AML-193 (cell line): ENCODE data around the gene DAB2IP.

Experiments
- DNase-seq, 2 experiments: peaks; one replicate each; lab custom pipeline; 2025; lab: John Stamatoyannopoulos, UW

Gene DAB2IP

DNA sequence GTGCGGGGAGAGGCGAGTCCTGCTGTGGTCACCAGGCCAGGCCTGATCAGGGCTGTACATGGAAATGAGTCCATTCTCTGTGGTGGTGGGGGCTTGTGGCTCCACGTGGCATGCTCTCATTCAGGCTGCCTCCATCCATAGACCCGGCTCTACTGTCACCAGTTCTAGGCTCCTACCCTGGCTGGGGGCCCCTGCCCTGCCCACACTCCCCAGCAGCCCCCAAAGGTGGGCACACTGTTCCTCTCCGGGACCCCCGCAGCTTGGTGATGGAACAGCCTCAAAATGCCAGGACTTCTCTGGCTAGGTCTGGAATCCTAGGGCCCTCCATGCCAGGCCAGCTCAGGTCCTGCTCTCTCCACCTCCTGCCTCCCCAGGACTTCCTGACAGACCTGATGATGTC, 111.7 kb downstream of the DAB2IP start:
- DNase-seq: no peak

DNA sequence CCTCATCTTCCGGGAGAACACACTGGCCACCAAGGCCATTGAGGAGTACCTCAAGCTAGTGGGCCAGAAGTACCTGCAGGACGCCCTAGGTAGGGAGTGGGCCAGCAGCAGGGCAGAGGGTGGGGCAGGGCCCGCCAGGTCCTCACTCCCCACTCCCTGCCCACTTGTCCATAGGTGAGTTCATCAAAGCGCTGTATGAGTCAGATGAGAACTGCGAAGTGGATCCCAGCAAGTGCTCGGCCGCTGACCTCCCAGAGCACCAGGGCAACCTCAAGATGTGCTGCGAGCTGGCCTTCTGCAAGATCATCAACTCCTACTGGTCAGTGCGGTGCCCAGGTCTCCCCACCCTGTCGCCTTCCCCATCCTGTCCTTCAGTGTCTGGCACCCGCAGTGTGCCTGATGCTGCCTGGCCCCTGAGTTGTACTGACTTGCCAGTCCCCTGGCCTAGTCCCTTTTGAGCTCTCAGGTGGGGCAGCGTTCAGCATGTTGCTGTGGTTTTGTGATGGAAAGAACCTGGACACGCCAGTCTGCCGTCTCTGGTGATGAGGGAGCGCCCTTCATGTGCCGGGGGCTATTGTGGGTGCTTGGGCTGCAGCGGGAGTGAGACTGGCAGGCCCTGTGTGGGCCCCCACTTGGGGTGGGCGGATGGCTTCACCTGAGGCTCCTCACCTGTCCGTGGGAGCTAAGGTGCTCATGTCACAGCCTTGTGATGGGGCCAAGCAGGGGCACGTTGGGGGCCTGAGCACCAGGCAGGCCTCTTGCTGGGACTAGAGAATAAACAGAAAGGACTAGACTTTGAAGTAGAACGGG, 112.3 kb downstream of the DAB2IP start:
- no peak for DNase-seq

DNA sequence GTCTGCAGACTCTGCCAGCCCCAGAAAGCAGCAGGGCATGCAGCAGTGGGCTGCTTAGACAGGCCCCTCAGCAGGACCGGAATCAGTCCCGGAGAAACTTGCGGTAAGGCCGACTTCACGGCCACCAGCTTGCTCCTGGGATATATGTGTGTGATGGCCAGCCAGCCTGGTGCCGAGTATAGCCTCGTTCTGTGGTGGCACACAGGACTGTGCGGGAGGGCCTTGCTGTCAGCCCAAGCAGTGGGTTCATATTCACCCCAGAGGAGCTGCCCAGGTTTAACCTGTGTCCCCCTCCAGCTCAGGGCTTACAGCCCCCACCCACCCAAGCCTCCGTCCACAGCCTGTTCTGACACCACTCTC, 112.9 kb downstream of the DAB2IP start:
- DNase-seq: no peak

DNA sequence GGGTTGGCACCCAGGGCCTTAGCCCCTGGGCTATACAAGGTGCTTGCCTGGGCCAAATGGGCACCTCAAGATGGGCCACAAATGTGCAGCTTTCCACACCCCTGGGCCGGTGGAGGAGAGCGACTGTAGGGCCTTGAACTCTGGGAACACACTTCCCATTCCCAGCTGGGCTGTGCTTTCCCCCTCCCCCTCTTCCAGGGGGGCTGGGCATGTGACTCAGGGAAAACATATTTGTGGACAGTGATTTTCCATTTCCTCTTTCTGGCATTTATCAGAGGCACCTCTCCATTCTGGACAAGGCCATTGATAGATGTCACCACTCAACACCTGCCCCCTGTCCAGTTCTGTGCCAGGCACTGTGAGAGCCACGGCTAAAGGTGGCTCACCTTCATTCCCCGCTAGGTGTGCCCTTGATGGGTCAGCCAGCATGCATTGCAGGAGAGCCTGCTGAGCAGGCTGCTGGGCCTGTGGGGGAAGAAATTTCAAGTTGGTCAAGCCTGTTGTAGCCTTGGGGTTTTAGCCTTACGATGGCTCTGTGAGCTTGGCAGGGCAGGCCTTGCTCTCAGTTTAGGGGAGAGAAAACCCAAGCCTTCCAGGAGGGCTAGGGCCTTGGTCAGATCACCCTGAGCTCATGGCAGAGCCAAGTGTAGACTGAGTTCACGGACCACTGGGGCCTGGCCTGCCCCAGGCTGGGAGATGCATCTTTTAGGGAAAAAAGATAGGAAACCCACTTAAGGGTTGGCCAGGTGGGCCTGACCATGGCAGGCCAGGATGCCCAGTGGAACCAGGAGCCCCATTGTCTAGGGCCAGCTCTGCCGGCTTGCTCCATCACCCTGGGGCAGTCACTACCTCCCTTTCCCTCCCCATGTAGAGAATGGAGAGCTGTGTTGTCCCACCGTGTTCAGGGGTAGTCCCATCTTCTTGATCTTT, 113.9 kb downstream of the DAB2IP start:
- no peak for DNase-seq

DNA sequence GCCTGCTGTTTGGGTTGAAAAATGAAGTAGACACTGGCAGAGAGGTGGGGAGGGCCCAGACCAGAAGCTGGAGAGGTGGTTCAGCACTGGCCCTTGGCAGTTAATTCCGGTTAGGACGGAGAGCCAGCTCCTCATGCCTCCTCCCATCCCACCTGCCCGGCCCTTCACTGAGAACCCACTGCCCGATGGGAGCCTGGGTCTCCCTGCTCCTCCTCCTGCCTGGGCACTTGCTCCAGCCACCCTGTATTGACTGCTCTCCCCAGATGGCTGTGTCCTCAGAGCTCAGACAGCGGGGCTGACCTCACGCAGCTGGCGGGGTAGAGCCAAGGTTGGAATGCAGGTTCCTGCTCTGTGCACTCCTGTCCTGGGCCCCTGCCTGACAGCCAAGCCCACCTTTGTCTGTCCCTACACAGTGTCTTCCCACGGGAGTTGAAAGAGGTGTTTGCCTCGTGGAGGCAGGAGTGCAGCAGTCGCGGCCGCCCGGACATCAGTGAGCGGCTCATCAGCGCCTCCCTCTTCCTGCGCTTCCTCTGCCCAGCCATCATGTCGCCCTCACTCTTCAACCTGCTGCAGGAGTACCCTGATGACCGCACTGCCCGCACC, 114.7 kb downstream of the DAB2IP start:
- DNase-seq: no peak

DNA sequence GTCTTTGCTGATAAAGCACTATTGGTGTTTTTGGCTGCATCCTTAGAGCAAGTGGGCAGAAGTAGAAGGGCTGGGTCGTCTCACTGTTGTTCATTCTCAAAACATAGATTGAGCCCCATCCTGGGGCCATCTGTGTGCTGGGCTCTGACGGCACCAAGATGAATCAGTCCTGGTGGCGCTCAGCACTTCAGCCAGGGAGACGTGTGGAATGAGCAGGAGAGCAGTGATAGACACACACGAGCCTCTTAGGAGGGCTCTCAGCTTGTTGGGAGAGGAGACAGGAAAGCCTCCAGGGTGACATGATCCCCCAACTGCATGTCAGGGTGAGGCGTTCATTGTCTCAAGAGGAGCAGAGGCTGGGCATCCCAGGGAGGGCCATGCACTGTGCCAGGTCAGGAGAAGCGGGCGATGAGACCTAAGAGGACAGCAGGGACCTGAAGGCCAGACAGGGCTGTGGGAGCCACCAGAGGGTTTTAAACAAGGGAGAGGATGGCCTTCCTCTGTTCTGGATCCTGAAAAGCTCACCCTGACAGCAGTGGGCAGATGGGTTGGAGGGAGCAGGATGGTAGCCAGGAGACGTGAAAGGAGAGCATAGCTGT, 115.8 kb downstream of the DAB2IP start:
- no peak for DNase-seq

DNA sequence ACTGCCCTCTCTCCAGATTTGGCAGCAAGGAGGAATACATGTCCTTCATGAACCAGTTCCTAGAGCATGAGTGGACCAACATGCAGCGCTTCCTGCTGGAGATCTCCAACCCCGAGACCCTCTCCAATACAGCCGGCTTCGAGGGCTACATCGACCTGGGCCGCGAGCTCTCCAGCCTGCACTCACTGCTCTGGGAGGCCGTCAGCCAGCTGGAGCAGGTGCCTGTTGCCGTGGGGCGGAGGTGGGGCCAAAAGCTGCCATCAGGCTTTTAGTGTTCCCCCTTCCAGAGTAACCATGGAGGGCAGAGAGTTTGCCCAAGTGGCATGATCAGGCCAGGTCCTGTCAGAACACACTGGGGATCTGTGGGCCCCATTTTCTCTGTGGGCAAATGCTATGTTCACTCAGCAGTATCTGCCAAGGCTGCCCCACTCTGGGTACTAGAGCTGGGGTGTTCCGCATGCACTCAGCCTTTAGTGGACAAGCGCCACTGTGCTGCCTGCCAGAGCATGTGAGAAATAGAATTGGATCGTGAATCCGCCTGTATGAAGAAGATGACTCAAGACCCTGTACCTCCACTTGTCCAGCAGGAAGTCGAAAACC, 117.1 kb downstream of the DAB2IP start:
- no peak for DNase-seq

DNA sequence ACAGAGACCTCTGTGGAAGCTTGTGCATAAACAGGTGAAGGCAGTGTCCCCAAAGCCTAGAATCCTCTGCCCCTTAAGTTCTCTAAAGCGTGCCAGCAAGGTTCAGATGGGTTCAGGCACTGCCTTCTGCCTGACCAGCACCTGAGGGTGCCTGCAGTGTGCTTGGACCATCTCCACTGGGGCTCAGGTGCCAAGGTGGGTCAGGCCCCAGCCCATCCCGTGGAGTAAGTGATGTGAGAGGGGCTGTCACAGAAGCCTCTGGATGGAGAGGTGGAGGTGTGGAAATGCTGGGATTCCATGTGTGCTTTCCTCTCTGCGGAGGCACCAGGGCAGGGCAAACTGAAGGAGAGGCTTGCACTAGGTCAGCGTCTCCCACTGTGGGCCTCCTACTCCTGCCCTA, 118.5 kb downstream of the DAB2IP start:
- DNase-seq: no peak

DNA sequence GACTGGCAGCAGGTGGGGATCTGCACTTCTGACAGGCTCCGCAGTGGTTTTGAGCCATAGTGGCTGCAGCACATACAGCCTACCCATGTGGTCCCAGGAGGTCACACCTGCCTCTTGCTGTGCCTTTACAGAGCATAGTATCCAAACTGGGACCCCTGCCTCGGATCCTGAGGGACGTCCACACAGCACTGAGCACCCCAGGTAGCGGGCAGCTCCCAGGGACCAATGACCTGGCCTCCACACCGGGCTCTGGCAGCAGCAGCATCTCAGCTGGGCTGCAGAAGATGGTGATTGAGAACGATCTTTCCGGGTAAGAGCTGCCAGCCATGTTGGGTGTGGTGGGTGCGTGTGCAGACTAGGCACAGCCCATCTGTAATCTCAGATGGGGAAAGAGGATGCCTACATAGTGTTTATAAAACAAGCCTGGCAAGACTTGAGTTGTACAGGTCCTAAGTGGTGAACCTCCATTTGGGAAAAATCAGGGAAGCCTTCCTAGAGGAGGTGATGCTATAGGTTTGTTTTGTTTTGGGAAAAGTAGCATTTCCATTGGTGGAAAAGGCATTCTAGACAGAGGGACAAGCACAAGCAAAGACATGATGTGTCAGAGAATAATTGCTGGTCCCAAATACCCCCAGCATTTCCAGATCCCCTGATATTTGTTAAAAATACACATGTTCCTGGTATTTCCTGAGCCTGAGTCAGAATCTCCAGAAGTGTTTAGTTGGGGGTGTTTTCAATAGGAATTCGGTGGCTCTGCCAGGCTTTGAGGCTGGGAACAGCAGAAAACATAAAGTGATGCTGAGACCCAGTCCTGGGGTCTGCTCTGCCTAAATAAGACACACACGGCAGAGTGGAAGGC, 119.2 kb downstream of the DAB2IP start:
- no peak for DNase-seq

DNA sequence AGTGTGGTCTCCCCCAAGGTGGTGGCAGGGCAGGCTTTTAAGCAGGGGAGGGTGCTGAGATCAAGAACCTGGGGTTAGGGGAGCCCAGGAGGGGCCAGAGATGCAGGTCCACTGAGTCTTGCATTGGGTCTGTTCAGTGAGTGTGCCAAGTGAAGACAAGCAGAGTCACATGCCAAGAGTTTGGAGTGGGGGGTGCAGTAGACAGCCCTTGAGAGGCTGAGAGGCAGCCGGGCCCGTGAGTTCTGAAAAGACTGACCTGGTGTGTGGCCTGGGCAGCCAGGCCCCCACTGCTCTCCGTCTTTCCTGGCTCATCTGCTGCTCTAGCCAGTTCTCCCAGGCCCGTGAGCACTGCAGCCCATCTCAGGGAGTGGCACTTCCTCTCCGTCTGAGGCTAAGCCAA, 120.0 kb downstream of the DAB2IP start:
- no peak for DNase-seq

DNA sequence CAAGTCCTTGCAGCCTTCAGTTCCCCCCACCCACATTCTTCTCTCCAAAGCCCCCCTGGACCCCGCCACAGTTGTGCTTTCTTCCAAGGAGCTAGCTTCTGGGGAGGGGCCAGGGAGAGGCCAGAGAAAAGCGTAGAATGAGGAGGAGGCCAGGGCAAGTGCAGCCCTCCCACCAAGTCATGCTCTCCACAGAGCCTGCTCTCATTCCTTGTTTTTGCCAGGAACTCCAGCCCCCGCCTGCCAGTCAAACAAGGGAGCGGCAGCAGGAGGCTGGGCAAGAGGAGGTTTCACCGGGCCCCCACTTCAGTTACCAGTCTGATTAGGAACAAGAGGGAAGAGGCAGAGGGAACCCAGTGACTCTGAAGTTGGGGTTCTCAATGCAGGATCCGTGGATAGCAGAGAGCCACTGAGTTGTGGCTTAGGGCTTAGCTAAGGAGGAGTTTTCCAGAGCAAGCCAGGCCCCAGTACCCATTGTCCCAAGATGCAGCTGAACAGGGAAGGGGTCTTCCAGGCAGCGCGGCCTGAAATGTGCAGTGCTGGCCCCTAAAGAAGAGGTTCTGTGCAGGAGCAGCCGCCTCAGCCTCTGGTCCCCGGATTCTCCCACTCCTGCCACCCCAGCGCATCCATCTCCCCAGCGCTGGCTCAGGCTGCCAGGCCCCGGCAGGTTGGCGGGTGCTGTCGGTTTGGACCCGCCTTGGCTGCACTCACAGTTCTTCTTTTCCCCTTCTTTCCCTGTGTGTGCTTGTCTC, 120.6 kb downstream of the DAB2IP start:
- no peak for DNase-seq

DNA sequence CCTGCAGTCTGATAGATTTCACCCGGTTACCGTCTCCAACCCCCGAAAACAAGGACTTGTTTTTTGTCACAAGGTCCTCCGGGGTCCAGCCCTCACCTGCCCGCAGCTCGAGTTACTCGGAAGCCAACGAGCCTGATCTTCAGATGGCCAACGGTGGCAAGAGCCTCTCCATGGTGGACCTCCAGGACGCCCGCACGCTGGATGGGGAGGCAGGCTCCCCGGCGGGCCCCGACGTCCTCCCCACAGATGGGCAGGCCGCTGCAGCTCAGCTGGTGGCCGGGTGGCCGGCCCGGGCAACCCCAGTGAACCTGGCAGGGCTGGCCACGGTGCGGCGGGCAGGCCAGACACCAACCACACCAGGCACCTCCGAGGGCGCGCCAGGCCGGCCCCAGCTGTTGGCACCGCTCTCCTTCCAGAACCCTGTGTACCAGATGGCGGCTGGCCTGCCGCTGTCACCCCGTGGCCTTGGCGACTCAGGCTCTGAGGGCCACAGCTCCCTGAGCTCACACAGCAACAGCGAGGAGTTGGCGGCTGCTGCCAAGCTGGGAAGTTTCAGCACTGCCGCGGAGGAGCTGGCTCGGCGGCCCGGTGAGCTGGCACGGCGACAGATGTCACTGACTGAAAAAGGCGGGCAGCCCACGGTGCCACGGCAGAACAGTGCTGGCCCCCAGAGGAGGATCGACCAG, 121.3 kb downstream of the DAB2IP start:
- DNase-seq: no peak

DNA sequence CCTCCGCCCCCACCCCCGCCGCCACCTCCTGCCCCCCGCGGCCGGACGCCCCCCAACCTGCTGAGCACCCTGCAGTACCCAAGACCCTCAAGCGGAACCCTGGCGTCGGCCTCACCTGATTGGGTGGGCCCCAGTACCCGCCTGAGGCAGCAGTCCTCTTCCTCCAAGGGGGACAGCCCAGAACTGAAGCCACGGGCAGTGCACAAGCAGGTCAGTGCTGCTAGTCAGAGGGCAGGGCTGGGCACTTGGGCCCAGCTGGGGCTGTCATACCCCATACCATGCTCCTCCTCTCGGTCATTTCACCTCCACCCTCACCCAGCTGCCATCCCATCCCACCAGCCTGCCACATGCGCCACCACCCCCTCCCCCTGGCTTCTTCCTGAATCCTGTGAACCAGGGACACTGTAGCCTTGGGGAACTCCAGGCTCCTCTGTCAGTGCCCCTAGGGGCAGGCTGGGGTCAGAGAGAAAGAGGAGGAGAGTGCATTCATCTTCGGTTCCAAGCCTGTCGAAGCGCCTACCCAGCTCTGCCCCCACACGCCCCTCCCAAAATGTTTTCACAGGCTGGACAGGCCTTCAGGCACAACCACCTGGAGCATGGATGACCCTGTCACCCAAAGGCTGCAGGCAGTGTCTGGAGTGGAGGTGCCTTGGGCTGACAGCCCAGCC, 122.0 kb downstream of the DAB2IP start:
- no peak for DNase-seq

DNA sequence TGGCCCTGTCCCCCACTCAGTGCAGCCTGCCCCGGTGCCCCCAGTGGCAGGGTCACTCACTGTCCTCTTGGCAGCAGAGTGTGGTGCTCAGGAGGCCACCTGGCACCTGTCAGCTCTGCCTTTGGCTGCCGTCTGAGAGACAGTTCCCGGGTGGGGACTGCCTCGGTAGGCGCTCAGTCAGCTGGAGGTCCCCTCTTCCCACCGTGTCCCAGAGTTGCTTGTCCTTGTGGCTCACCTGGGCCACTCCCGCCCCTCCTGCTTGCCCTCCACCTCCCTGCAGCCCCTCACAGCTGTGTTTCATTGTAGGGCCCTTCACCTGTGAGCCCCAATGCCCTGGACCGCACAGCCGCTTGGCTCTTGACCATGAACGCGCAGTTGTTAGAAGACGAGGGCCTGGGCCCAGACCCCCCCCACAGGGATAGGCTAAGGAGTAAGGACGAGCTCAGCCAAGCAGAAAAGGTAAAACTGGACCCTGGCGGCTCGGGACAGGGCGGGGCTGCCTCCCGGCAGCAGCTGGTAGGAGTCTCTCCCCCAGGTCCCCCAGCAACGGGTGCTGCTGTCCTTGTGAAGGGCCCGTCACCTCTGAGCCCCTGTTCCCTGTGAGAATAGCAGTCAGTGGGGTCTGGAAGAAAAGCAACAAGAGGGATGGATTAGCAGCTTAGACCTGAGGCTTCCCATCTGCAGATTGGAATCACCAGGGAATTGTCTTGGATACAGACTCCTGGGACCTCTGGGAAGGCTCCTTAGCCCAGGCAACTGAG, 122.7 kb downstream of the DAB2IP start:
- DNase-seq: no peak

DNA sequence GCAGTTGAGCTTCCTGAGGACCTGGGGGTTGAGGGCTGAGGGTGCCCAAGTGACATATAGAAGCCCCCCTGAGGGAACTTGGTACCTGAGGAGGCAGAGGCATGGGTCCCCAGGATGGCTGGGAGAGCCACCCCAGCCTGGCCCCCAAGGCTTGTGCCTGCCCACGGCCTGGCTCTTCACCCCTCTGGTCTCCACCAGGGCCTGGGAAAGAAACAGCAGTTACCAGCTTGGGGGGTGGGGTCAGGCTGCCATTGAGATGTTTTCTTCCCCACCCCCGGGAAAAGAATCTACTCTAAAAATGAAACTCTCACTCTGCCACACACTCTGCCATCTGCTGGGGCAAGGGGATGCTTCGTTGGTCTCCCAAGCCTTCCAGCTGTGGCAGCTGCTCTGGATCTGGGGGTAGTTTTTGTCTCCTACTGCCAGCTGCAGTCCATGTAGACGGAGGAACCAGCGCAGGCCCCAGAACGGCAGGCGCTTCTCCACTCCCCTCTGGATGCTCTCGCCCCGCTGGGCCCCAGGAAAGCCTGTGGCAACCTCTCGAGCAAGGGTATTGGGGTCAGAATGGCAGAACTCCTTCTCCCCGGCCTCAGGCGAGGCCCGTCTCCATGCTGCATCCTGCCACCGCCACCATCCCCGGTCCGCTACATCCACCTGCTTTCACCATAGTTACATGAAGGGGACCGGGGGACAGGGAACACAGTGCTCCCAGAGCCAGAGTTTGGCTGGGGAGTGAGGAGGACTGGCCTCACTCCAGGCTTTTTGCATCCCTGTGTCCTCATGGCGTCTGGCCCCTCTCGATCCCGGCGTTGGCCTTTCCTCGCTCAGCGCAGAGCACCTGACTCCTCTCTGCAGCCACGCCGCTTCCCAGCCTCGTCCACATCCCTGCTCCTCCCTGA, 123.5 kb downstream of the DAB2IP start:
- DNase-seq: no peak

DNA sequence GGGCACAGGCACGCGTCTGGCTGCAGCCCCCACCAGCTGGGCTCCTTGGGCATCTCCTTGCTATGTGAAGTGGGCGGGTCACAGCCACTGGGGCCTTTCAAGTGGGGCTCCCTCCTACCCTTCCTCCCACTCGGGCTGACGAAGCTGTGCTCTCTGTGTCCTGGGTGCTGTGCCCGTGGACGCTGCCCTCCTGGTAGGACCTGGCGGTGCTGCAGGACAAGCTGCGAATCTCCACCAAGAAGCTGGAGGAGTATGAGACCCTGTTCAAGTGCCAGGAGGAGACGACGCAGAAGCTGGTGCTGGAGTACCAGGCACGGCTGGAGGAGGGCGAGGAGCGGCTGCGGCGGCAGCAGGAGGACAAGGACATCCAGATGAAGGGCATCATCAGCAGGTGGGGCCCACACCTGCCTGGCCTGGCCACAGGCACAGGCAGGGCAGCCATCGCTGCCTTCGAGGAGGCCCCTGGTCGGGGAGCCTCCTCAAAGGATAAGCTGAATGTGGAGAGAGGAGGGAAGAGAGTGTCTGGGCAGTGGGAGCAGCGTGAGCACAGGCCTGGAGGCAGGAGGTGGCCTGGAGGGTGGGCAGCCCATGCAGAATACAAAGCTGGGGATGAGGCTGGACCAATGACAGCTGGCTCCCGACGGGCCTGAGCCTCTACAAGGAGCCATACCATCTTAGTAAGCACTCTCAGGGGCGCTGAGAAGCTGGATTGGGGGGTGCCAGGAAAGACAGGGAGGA, 124.7 kb downstream of the DAB2IP start:
- DNase-seq: no peak
